Psoas muscle (tissue), 8 donors: ENCODE measurements around the gene HAP1. TPM values are rescaled to one million over a fixed set of nuclear protein-coding genes. Genes with fewer than 3 reads are reported as not detected.

Source experiments
- ATAC-seq, 4 donors: fragments of 200-7000 bp; cut with Tn5 transposase; one replicate each; pipeline ENCODE4 v1.9.1; 2020; ENCODE audit warnings: moderate library complexity in 3 of 4, mild to moderate bottlenecking in 2 of 4
- DNase-seq, 2 donors: peaks; one replicate each; pipeline ENCODE4 v3.0.0-alpha.2; 2020
- H3K27ac ChIP-seq: fragments of 200-600 bp; one replicate; pipeline ENCODE4 v1.8.0; 2022
- H3K27me3 ChIP-seq, 3 donors: fragments of 200-600 bp in 1 of 3; one replicate each; pipeline versions ENCODE4 v1.6.1 to v1.8.0; 2013 to 2022; ENCODE audit warnings: low read length in 2 of 3, mild to moderate bottlenecking in 2 of 3, moderate library complexity in 1 of 3; ENCODE audit not compliant: insufficient read depth in 3 of 3
- H3K36me3 ChIP-seq, 2 donors: fragments of 200-600 bp in 1 of 2; one replicate each; pipeline versions ENCODE4 v1.6.1 to v1.8.0; 2013 to 2022; ENCODE audit warnings: low read depth in 1 of 2, mild to moderate bottlenecking in 1 of 2, moderate library complexity in 1 of 2; ENCODE audit not compliant: insufficient read depth in 1 of 2
- H3K4me1 ChIP-seq: fragments of 200-600 bp; one replicate; pipeline ENCODE4 v1.8.0; 2022
- H3K4me3 ChIP-seq: fragments of 200-600 bp; one replicate; pipeline ENCODE4 v1.8.0; 2022; ENCODE audit warnings: mild to moderate bottlenecking
- H3K9me3 ChIP-seq: fragments of 200-600 bp; one replicate; pipeline ENCODE4 v1.8.0; 2022
- WGBS, 3 donors: extraction: QIAGEN DNeasy Blood & Tissue Kit; methylation state at CpG; one replicate each; pipeline versions ENCODE4 v1.1.6 to v1.1.7; 2013; 5-methylcytosine and 5-hydroxymethylcytosine counted together
- intact Hi-C, 2 donors: fragments of 100-400 bp; cut with DNase I; formaldehyde crosslinking; loops; one replicate each; pipeline versions ENCODE4 v1.11.0 to v1.14.2; 2022
- long read RNA-seq, 2 donors: library from polyadenylated mRNA; unstranded; transcript quantifications; one replicate each; pipeline ENCODE4 v2.0.0, GENCODE V29; 2021
- polyA plus RNA-seq, 3 donors: library from polyadenylated mRNA; stranded (reverse); fragments of 200-250 nt; gene quantifications; one replicate each; pipeline ENCODE4 v1.2.3, GENCODE V29; 2013
- total RNA-seq, 4 donors: library from RNA; stranded (reverse); fragmentation: NEBNext Ultra II Directional in 2 of 4; extraction: Animal tissue kit (Norgen Biotek cat#: 25700) in 2 of 4; gene quantifications; one replicate each; pipeline versions ENCODE4 v1.2.1 to v1.2.4, GENCODE V29; 2021 to 2023
- TF ChIP-seq, protein P1 (sequence below): fragments of 200-600 bp; IDR thresholded peaks from one replicate; pipeline ENCODE4 v1.8.0; 2022; ENCODE audit warnings: antibody characterized with exemption
- donor health status: healthy with polysubstance abuse.
- donor health status: DM: no; HTN: no; CAD: no; lungs with moderate emphysema.
- donor health status: Bipolar disorder and iron deficiency.
- donor health status: healthy.
- donor health status: DM: yes; HTN: yes; CAD: no.
- donor health status: DM: no; HTN: no; CAD: no.
- donor health status: DM: no; HTN: no; CAD: no.
- donor health status: DM: yes; HTN: yes; CAD: no.

The HAP1 gene, protein sequence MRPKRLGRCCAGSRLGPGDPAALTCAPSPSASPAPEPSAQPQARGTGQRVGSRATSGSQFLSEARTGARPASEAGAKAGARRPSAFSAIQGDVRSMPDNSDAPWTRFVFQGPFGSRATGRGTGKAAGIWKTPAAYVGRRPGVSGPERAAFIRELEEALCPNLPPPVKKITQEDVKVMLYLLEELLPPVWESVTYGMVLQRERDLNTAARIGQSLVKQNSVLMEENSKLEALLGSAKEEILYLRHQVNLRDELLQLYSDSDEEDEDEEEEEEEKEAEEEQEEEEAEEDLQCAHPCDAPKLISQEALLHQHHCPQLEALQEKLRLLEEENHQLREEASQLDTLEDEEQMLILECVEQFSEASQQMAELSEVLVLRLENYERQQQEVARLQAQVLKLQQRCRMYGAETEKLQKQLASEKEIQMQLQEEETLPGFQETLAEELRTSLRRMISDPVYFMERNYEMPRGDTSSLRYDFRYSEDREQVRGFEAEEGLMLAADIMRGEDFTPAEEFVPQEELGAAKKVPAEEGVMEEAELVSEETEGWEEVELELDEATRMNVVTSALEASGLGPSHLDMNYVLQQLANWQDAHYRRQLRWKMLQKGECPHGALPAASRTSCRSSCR
- total RNA-seq (under 1 TPM in 2 of 4 donors, not detected in 2; 0.06 to 0.14 TPM), polyA plus RNA-seq (under 1 TPM; under 0.01 to 0.03 (median 0.01) TPM)
- long read RNA-seq, donor 1, result 0 reads
- long read RNA-seq, donor 2, result 0 reads

DNA sequence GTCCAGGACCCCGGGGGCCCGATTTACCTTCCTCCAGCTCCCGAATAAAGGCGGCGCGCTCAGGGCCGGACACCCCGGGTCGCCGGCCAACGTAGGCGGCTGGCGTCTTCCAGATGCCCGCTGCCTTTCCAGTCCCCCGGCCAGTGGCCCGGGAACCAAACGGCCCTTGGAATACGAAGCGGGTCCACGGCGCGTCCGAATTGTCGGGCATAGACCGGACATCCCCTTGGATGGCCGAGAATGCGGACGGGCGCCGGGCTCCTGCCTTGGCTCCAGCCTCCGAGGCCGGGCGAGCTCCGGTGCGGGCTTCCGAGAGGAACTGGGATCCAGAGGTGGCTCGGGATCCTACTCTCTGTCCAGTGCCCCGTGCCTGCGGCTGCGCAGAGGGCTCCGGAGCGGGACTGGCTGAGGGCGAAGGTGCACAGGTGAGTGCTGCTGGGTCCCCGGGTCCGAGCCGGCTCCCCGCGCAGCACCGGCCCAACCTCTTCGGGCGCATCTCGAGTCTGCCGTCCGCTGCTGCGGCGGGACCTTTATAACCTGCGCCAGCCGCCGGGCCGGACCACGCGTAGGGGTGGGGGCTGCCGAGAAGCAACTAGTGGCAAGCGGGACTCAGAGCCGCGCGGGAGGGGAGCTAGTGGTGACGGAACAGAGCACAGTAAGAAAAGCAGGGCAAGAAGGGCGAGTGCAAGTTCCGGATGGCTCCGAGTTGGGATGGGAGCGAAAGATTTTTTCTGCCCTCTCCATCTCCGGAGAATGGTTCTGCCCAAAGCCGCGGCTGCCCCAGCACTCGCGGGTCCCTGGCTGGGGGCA, at the start of gene HAP1:
TSS of gene HAP1 (minus strand) at position 505 of the 810 bp plus-strand sequence. CDS start at position 496, 9 bp downstream.
- ATAC-seq (peak; percentile 16 to 32 (median 24)), DNase-seq (peak in 1 of 2 donors; percentile 27)
- peaks cover 0 to 57% (median 10%) of the 10 kb centered on the region in 3 donors for H3K27me3 ChIP-seq
- TF ChIP-seq, protein P1, sequence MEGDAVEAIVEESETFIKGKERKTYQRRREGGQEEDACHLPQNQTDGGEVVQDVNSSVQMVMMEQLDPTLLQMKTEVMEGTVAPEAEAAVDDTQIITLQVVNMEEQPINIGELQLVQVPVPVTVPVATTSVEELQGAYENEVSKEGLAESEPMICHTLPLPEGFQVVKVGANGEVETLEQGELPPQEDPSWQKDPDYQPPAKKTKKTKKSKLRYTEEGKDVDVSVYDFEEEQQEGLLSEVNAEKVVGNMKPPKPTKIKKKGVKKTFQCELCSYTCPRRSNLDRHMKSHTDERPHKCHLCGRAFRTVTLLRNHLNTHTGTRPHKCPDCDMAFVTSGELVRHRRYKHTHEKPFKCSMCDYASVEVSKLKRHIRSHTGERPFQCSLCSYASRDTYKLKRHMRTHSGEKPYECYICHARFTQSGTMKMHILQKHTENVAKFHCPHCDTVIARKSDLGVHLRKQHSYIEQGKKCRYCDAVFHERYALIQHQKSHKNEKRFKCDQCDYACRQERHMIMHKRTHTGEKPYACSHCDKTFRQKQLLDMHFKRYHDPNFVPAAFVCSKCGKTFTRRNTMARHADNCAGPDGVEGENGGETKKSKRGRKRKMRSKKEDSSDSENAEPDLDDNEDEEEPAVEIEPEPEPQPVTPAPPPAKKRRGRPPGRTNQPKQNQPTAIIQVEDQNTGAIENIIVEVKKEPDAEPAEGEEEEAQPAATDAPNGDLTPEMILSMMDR, result no peak
- no peaks in the 10 kb centered on the region for H3K36me3 ChIP-seq
- H3K4me3 ChIP-seq, result peak within 1 kb of the TSS; percentile 65
- H3K4me1 ChIP-seq, result peaks cover 19% of the 10 kb centered on the region
- intact Hi-C loops, result loop anchor here in 1 of 2 donors (10.0 kb wide), 1 partner anchor 150 kb away; no protein-coding TSS in a partner anchor
- WGBS, 3 donors, result 0 to 1% (median 0%) methylated on average over 71 to 77 of the region's 77 CpGs
- no peak within 1 kb of the TSS for H3K27ac ChIP-seq
- H3K9me3 ChIP-seq, result no peaks in the 10 kb centered on the region

DNA sequence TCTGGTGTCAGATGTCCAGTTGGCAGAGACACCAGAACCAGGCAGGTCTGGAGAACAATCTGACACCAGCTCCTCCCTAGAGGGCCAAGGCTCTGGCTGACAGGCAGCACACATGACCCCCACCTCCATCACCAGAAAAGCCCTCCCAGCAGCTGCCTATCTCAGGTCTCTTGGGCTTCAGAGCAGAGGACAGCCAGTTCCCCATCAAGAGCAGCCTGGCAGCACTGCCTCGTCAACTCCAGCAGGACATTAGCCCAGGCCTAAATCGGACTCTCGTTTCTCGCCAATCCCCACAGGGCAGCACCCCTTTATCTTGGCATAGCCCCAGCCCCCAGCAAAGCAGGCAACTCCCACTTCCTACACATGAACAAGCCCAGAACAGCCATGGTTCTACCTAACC, 47.7 kb upstream of the HAP1 start:
- H3K27me3 ChIP-seq, result no peaks in the 10 kb centered on the region
- TF ChIP-seq, protein P1, result no peak
- H3K27ac ChIP-seq, result peak overlapping the region; percentile 83
- H3K36me3 ChIP-seq, result no peaks in the 10 kb centered on the region
- peak in 3 of 4 donors; percentile 22 to 63 (median 59) for ATAC-seq
- H3K4me1 ChIP-seq, result peaks cover 72% of the 10 kb centered on the region
- DNase-seq, result peak; percentile 43 to 92
- intact Hi-C loops, result no loop called here
- H3K4me3 ChIP-seq, result peak overlapping the region; percentile 29
- no peaks in the 10 kb centered on the region for H3K9me3 ChIP-seq
- 7 to 21% (median 12%) methylated on average over 4 of the region's 4 CpGs for WGBS, 3 donors

DNA sequence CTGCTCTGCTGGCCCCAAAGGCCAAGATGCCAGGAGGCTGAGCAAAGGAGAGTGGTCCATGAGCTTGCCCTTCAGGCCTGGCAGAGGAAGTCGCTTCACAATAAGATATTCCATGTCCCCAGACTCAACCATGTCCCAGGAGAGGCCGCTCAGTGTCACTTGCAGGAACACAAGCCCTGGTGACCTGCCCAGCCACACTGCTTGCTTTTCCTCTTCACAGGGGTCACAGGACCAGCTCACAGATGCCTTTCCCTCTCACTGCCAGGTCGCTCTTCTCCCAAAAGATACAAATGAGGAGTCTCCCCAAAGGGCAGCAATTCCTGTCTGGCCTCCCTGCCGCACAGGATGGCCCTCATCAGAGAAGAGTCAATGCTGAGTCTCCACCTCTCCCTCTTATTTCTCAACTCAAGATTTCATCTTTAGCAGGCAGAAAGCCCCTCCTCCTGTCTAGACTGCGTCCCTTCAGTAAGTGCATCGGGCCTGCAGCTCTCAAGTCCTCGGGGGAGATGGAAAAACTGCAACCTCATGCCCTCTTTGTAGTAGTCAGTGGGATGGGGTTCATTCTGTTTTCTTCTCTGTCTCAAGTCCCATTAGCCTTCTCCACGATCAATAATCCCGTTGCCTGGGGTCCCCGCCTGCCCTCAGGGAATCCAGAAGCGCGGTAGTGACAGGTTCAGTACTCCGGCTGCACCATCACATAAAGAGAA, 47.1 kb upstream of the HAP1 start:
- Histone ChIP-seq H3K27me3 (no peaks in the 10 kb centered on the region), H3K36me3 (no peaks in the 10 kb centered on the region), H3K9me3 (no peaks in the 10 kb centered on the region), H3K27ac (peak overlapping the region; percentile 83), H3K4me1 (peaks cover 78% of the 10 kb centered on the region), H3K4me3 (peak overlapping the region; percentile 29)
- DNase-seq, result no peak
- 18 to 48% (median 20%) methylated on average over 13 of the region's 13 CpGs for WGBS, 3 donors
- intact Hi-C loops, result no loop called here
- no peak for ATAC-seq
- TF ChIP-seq, protein P1, result no peak

DNA sequence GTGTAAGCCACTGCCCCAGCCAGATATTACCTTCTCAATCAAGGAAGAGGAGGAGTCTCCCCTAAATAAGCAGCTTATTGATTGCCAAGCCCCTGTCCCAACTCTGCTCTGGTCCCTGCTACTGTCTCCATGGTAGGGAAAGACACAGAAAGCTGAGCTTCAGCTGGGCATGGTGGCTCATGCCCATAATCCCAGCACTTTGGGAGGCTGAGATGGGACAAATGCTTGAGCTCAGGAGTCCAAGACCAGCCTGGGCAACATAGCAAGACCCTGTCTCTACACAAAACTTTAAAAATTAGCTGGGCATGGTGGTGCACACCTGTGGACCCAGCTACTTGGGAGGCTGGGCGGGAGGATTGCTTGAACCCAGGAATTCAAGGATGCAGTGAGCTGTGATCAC, 45.5 kb upstream of the HAP1 start:
- DNase-seq (no peak), ATAC-seq (no peak)
- Histone ChIP-seq H3K4me1 (peaks cover 85% of the 10 kb centered on the region), H3K36me3 (no peaks in the 10 kb centered on the region), H3K27ac (no peak overlapping the region), H3K9me3 (no peaks in the 10 kb centered on the region), H3K4me3 (no peak overlapping the region), H3K27me3 (no peaks in the 10 kb centered on the region)
- 91 to 100% (median 92%) methylated on average over 1 of the region's 1 CpG for WGBS, 3 donors
- intact Hi-C loops, result no loop called here
- TF ChIP-seq, protein P1, result no peak
